ENCODE measurements around the gene IL22RA2.

GRCh38 chr6:137121401-137121997 is 51.9 kb downstream of the IL22RA2 start:
- TF ChIP-seq POLR2A (IDR thresholded peaks at IDR 0.05) (no peak), CTCF (IDR thresholded peaks at IDR 0.05) (no peak)
